Uterus (tissue), 4 donors: Measurements from ENCODE around the gene TRAPPC13. TPM values are rescaled to one million over a fixed set of nuclear protein-coding genes. Genes with fewer than 3 reads are reported as not detected.
"Not testable (repeated sequence)": the region's sequence is repeated elsewhere in the genome, so short reads cannot be mapped to it uniquely, and the experiment has no call there.

Experiments
- DNase-seq, 2 donors: peaks; one replicate each; pipeline ENCODE4 v3.0.0-alpha.2; 2019 to 2020
- H3K27ac ChIP-seq, 2 donors: fragments of 200-600 bp; sonication (generic); 1 replicate in 1 of 2; 2 replicates in 1 of 2; pipeline ENCODE4 v1.5.1; 2016 to 2018
- H3K27me3 ChIP-seq, 2 donors: fragments of 200-600 bp; sonication (generic); one replicate each; pipeline ENCODE4 v1.5.1; 2018 to 2019; ENCODE audit warnings: control low read depth in 1 of 2
- H3K36me3 ChIP-seq, 2 donors: fragments of 200-600 bp; sonication (generic); one replicate each; pipeline ENCODE4 v1.5.1; 2019; ENCODE audit warnings: control low read depth in 1 of 2
- H3K4me1 ChIP-seq, 2 donors: fragments of 200-600 bp; sonication (generic); one replicate each; pipeline ENCODE4 v1.5.1; 2018 to 2019; ENCODE audit warnings: control low read depth in 1 of 2
- H3K4me3 ChIP-seq, 2 donors: fragments of 200-600 bp; sonication (generic); 1 replicate in 1 of 2; 2 replicates in 1 of 2; pipeline ENCODE4 v1.5.1; 2018 to 2019; ENCODE audit warnings: mild to moderate bottlenecking in 1 of 2
- H3K9me3 ChIP-seq, 2 donors: fragments of 200-600 bp; sonication (generic); one replicate each; pipeline ENCODE4 v1.5.1; 2019; ENCODE audit warnings: control low read depth in 1 of 2
- CTCF ChIP-seq, 4 experiments: fragments of 200-600 bp in 2 of 4; fragments of 450-650 bp in 2 of 4; sonication (generic) in 2 of 4; IDR thresholded peaks; one replicate each; pipeline ENCODE4 v1.5.1; 2016 to 2019; ENCODE audit warnings: antibody characterized with exemption in 4 of 4, mild to moderate bottlenecking in 2 of 4, moderate library complexity in 1 of 4
- POLR2A ChIP-seq, 2 donors: fragments of 450-650 bp; IDR thresholded peaks; one replicate each; pipeline ENCODE4 v1.6.1; 2016; ENCODE audit warnings: antibody characterized with exemption in 2 of 2, mild to moderate bottlenecking in 1 of 2, moderate library complexity in 1 of 2
- intact Hi-C: fragments of 100-400 bp; cut with DNase I; formaldehyde crosslinking; loops from one replicate; pipeline ENCODE4 v1.15.1; 2023; ENCODE audit warnings: low total_unique reads
- total RNA-seq, 4 donors: library from RNA; depleted of rRNA in 3 of 4; stranded (reverse); fragments of >200 nt in 3 of 4; gene quantifications; one replicate each; pipeline versions ENCODE4 v1.1.0 to v1.2.4, GENCODE V29; 2014 to 2023
- donor health status: DM: yes; HTN: yes; CAD: no.

The TRAPPC13 gene
- total RNA-seq, 4 donors from 2014 or later = 13.8 to 48.9 (median 33.6) TPM

- no peak for TF ChIP-seq CTCF (IDR thresholded peaks at IDR 0.05)
- TF ChIP-seq POLR2A (IDR thresholded peaks at IDR 0.05) = no peak
- H3K9me3 ChIP-seq = no peaks in the 10 kb centered on the region
- H3K36me3 ChIP-seq = no peaks in the 10 kb centered on the region
- H3K4me3 ChIP-seq = no peak overlapping the region
- H3K27ac ChIP-seq = no peak overlapping the region
- intact Hi-C loops = no loop called here
- H3K4me1 ChIP-seq = no peaks in the 10 kb centered on the region
- DNase-seq = no peak
- no peaks in the 10 kb centered on the region for H3K27me3 ChIP-seq
Observed at GRCh38 chr5:65612298-65612907, 12.4 kb upstream of the TRAPPC13 start.

- TF ChIP-seq CTCF (IDR thresholded peaks at IDR 0.05) (no peak), POLR2A (IDR thresholded peaks at IDR 0.05) (no peak)
- intact Hi-C loops = no loop called here
Observed at GRCh38 chr5:65620021-65620420, 4.8 kb upstream of the TRAPPC13 start.

GRCh38 chr5:65621961-65622360 is 2.9 kb upstream of the TRAPPC13 start:
- DNase-seq, H3K27me3 ChIP-seq, H3K36me3 ChIP-seq, intact Hi-C loops, H3K9me3 ChIP-seq, H3K27ac ChIP-seq, H3K4me3 ChIP-seq: not testable (repeated sequence)
- H3K4me1 ChIP-seq = peaks cover 0 to 14% of the 10 kb centered on the region in 2 donors

More at GRCh38 chr5:65620021-65620420, 4.8 kb upstream of the TRAPPC13 start:
- no peak overlapping the region for H3K4me3 ChIP-seq
- peaks cover 0 to 5% of the 10 kb centered on the region in 2 donors for H3K4me1 ChIP-seq
- H3K9me3 ChIP-seq = no peaks in the 10 kb centered on the region
- H3K27ac ChIP-seq = no peak overlapping the region
- DNase-seq = no peak
- no peaks in the 10 kb centered on the region for H3K27me3 ChIP-seq
- H3K36me3 ChIP-seq = no peaks in the 10 kb centered on the region

GRCh38 chr5:65623482-65623881 is 1.3 kb upstream of the TRAPPC13 start:
- Histone ChIP-seq H3K27me3 (no peaks in the 10 kb centered on the region), H3K27ac (peak overlapping the region; percentile 83 to 88), H3K9me3 (no peaks in the 10 kb centered on the region), H3K4me1 (peaks cover 0 to 14% of the 10 kb centered on the region in 2 donors), H3K36me3 (no peaks in the 10 kb centered on the region), H3K4me3 (peak overlapping the region; percentile 66 to 91)
- no peak for TF ChIP-seq CTCF (IDR thresholded peaks at IDR 0.05)
- TF ChIP-seq POLR2A (IDR thresholded peaks at IDR 0.05) = no peak
- DNase-seq = no peak
- intact Hi-C loops = no loop called here

- Histone ChIP-seq H3K4me1 (peaks cover 0 to 14% of the 10 kb centered on the region in 2 donors), H3K36me3 (no peaks in the 10 kb centered on the region), H3K27ac (peak within 1 kb of the TSS; percentile 83 to 88), H3K4me3 (peak within 1 kb of the TSS; percentile 66 to 91), H3K27me3 (no peaks in the 10 kb centered on the region), H3K9me3 (no peaks in the 10 kb centered on the region)
- intact Hi-C loops = no loop called here
- DNase-seq = peak; percentile 89 to 90
- TF ChIP-seq POLR2A (IDR thresholded peaks at IDR 0.05) = peak in 1 of 2 donors; percentile 28
- TF ChIP-seq CTCF (IDR thresholded peaks at IDR 0.05) = no peak
Observed at GRCh38 chr5:65624025-65624570, 729 bp upstream of the TRAPPC13 start, which contains the start of gene TRIM23. TSS of gene TRIM23 (minus strand) at chr5:65624333. CDS start at chr5:65624274, 59 bp downstream.
